Cardiac muscle cell (in vitro differentiated cells and primary cell): ENCODE measurements around the gene MOV10L1. TPM values are rescaled to one million over a fixed set of nuclear protein-coding genes. Genes with fewer than 3 reads are reported as not detected.
"Not testable (repeated sequence)": the region's sequence is repeated elsewhere in the genome, so short reads cannot be mapped to it uniquely, and the experiment has no call there.

ENCODE experiments used
- DNase-seq, 2 donors: peaks; one replicate each; pipeline versions ENCODE4 v3.0.0 to v3.0.0-alpha.2; 2010 to 2017; ENCODE audit warnings: low read depth in 1 of 2, low spot score in 1 of 2
- H3K27ac ChIP-seq: fragments of 200-600 bp; sonication (generic); 2 replicates; pipeline ENCODE4 v1.5.1; 2016
- H3K27me3 ChIP-seq: fragments of 200-600 bp; sonication (generic); 2 replicates; pipeline ENCODE4 v1.6.0; 2016; ENCODE audit warnings: control low read depth
- H3K36me3 ChIP-seq: fragments of 200-600 bp; sonication (generic); 2 replicates; pipeline ENCODE4 v1.5.1; 2016; ENCODE audit warnings: control low read depth
- H3K4me1 ChIP-seq: fragments of 200-600 bp; sonication (generic); 2 replicates; pipeline ENCODE4 v1.8.1; 2017; ENCODE audit warnings: low read depth, mild to moderate bottlenecking, mixed run types
- H3K4me3 ChIP-seq: fragments of 200-600 bp; sonication (generic); 2 replicates; pipeline ENCODE4 v1.5.1; 2016; ENCODE audit warnings: mild to moderate bottlenecking
- H3K9me3 ChIP-seq: fragments of 200-600 bp; sonication (generic); 2 replicates; pipeline ENCODE4 v1.5.1; 2017; ENCODE audit warnings: low read depth, mild to moderate bottlenecking, control low read depth
- CTCF ChIP-seq: IDR thresholded peaks from 2 replicates; pipeline ENCODE4 v1.5.1; 2012; ENCODE audit warnings: low read depth, mild to moderate bottlenecking, low read length
- polyA plus RNA-seq: library from polyadenylated mRNA; unstranded; fragments of >200 nt; fragmentation: Nextera tagmentation; extraction: Ambion mirVana; gene quantifications from 2 replicates; pipeline ENCODE4 v1.2.1, GENCODE V29; 2016
- total RNA-seq: library from RNA; depleted of rRNA; stranded (reverse); fragments of >200 nt; gene quantifications from 2 replicates; pipeline ENCODE4 v1.2.3, GENCODE V29; 2016

The MOV10L1 gene
- total and polyA plus RNA-seq, 2 experiments from 2014 or later = 1.1 TPM; not detected in 1

GRCh38 chr22:50167689-50168489 is 78.1 kb downstream of the MOV10L1 start:
- Histone ChIP-seq H3K4me3 (no peak overlapping the region), H3K36me3 (no peaks in the 10 kb centered on the region), H3K27me3 (peaks cover 8% of the 10 kb centered on the region), H3K4me1 (peaks cover 21% of the 10 kb centered on the region), H3K9me3 (no peaks in the 10 kb centered on the region), H3K27ac (no peak overlapping the region)
- peak in 1 of 2 donors; percentile 30 for DNase-seq
- TF ChIP-seq CTCF = no peak

GRCh38 chr22:50168490-50169180 is 78.8 kb downstream of the MOV10L1 start:
- H3K36me3 ChIP-seq, H3K27me3 ChIP-seq, H3K4me3 ChIP-seq: not testable (repeated sequence)

GRCh38 chr22:50169181-50169759 is 79.5 kb downstream of the MOV10L1 start:
- peaks cover 8% of the 10 kb centered on the region for H3K27me3 ChIP-seq
- no peaks in the 10 kb centered on the region for H3K36me3 ChIP-seq
- peaks cover 21% of the 10 kb centered on the region for H3K4me1 ChIP-seq
- DNase-seq = peak; percentile 24 to 29
- no peaks in the 10 kb centered on the region for H3K9me3 ChIP-seq
- peak overlapping the region; percentile 55 for H3K4me3 ChIP-seq
- TF ChIP-seq CTCF = no peak
- peak overlapping the region; percentile 9 for H3K27ac ChIP-seq

More at GRCh38 chr22:50168490-50169180, 78.8 kb downstream of the MOV10L1 start:
- not testable (repeated sequence) for DNase-seq, H3K9me3 ChIP-seq
- Histone ChIP-seq H3K4me1 (peaks cover 21% of the 10 kb centered on the region), H3K27ac (peak overlapping the region; percentile 9)

- no peak for TF ChIP-seq CTCF
- Histone ChIP-seq H3K27ac (no peak overlapping the region), H3K4me1 (peaks cover 21% of the 10 kb centered on the region), H3K27me3 (peaks cover 8% of the 10 kb centered on the region), H3K4me3 (peak overlapping the region; percentile 55), H3K36me3 (no peaks in the 10 kb centered on the region), H3K9me3 (no peaks in the 10 kb centered on the region)
- peak; percentile 39 to 49 for DNase-seq
Measured at GRCh38 chr22:50169774-50170341, 80.1 kb downstream of the MOV10L1 start.

GRCh38 chr22:50170453-50171318 is 80.9 kb downstream of the MOV10L1 start, which contains the start of gene PANX2:
PANX2 (plus strand) TSS chr22:50170731; CDS start chr22:50170731, 0 bp downstream.
- Histone ChIP-seq H3K4me3 (peak within 1 kb of the TSS; percentile 55), H3K4me1 (peaks cover 26% of the 10 kb centered on the region), H3K27ac (no peak within 1 kb of the TSS), H3K36me3 (no peaks in the 10 kb centered on the region), H3K27me3 (peaks cover 8% of the 10 kb centered on the region), H3K9me3 (no peaks in the 10 kb centered on the region)
- no peak for TF ChIP-seq CTCF
- peak; percentile 27 to 69 for DNase-seq
